ENCODE data around the gene JAK3. TPM values are rescaled to one million over a fixed set of nuclear protein-coding genes. Genes with fewer than 3 reads are reported as not detected.

JAK3 gene
- total and polyA plus RNA-seq, 2 experiments from 2014 or later: 3.0 to 3.2 TPM

DNA sequence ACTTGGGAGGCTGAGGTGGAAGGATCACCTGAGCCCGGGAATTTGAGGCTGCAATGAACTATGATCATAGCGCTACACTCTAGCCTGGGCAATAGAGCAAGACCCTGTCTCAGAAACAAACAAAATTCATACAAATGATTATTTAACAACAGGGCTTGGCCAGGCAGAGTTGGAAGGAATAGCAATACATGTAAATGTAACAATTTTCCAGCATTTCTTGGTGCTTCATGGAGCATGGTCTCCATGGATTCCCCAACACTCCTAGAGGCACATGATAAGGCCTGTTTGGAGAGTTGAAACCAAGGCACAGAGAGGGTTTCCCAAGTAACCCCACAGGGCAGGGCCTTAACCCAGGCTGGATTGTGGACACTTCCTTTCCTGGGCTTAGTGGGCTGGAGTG, 36.7 kb downstream of the JAK3 start:
- Histone ChIP-seq H3K27me3 (no peaks in the 10 kb centered on the region), H3K27ac (no peak overlapping the region), H3K9me2 (replicated peaks; ENCODE audit: insufficient read depth) (no peaks in the 10 kb centered on the region), H3K9me3 (ENCODE audit: low read depth) (no peaks in the 10 kb centered on the region), H3K4me3 (no peak overlapping the region), H4K20me1 (ENCODE audit: insufficient read depth, poor library complexity, severe bottlenecking) (no peaks in the 10 kb centered on the region), H3K4me2 (no peak overlapping the region), H2AFZ (no peak overlapping the region), H3K79me2 (no peaks in the 10 kb centered on the region), H3K36me3 (replicated peaks; ENCODE audit: insufficient read depth, low read depth) (no peaks in the 10 kb centered on the region), H3K4me1 (ENCODE audit: insufficient read depth) (no peaks in the 10 kb centered on the region)
- no peak for DNase-seq (ENCODE audit: low spot score)
- WGBS (ENCODE audit: low lambda C conversion rate, missing lambda C conversion rate): 100% methylated on average over 2 of the region's 2 CpGs
- TF ChIP-seq EZH2 (IDR thresholded peaks at IDR 0.05; ENCODE audit: borderline replicate concordance): no peak
- TF ChIP-seq, protein P1, sequence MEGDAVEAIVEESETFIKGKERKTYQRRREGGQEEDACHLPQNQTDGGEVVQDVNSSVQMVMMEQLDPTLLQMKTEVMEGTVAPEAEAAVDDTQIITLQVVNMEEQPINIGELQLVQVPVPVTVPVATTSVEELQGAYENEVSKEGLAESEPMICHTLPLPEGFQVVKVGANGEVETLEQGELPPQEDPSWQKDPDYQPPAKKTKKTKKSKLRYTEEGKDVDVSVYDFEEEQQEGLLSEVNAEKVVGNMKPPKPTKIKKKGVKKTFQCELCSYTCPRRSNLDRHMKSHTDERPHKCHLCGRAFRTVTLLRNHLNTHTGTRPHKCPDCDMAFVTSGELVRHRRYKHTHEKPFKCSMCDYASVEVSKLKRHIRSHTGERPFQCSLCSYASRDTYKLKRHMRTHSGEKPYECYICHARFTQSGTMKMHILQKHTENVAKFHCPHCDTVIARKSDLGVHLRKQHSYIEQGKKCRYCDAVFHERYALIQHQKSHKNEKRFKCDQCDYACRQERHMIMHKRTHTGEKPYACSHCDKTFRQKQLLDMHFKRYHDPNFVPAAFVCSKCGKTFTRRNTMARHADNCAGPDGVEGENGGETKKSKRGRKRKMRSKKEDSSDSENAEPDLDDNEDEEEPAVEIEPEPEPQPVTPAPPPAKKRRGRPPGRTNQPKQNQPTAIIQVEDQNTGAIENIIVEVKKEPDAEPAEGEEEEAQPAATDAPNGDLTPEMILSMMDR (IDR thresholded peaks at IDR 0.05; ENCODE audit: poor library complexity): no peak
- no peak for TF ChIP-seq EZH2phosphoT487 (IDR thresholded peaks at IDR 0.05; ENCODE audit: low read depth, severe bottlenecking, unreplicated experiment)

GRCh38 chr19:17807731-17808316, 40.0 kb downstream of the JAK3 start:
- Histone ChIP-seq H2AFZ (no peak overlapping the region), H3K27me3 (no peaks in the 10 kb centered on the region), H3K79me2 (no peaks in the 10 kb centered on the region), H3K4me3 (no peak overlapping the region), H3K4me1 (ENCODE audit: insufficient read depth) (no peaks in the 10 kb centered on the region), H3K9me2 (replicated peaks; ENCODE audit: insufficient read depth) (no peaks in the 10 kb centered on the region), H3K9me3 (ENCODE audit: low read depth) (no peaks in the 10 kb centered on the region), H3K4me2 (no peak overlapping the region), H3K36me3 (replicated peaks; ENCODE audit: insufficient read depth, low read depth) (no peaks in the 10 kb centered on the region), H4K20me1 (ENCODE audit: insufficient read depth, poor library complexity, severe bottlenecking) (no peaks in the 10 kb centered on the region), H3K27ac (no peak overlapping the region)
- WGBS (ENCODE audit: low lambda C conversion rate, missing lambda C conversion rate): 92% methylated on average over 26 of the region's 38 CpGs
- no peak for DNase-seq (ENCODE audit: low spot score)
- TF ChIP-seq, protein P1 (IDR thresholded peaks at IDR 0.05; ENCODE audit: poor library complexity): no peak
- TF ChIP-seq EZH2phosphoT487 (IDR thresholded peaks at IDR 0.05; ENCODE audit: low read depth, severe bottlenecking, unreplicated experiment) (no peak), EZH2 (IDR thresholded peaks at IDR 0.05; ENCODE audit: borderline replicate concordance) (no peak)

DNA sequence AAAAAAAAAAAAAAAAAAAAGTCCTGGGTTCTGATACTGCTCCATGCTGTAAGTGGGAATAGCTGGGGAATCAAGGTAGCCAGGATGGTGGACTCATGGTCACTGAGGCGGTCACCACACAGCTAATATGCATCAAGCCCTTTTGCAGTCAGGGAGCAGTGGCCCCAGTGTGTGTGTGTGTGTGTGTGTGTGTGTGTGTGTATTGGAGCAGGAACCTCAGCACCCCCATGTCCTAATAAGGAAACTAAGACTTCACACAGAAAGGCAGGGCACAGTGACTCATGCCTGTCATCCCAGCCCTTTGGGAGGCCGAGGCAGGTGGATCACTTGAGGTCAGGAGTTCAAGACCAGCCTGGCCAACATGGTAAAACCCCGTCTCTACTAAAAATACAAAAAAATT, 40.8 kb downstream of the JAK3 start:
- H4K20me1 ChIP-seq (ENCODE audit: insufficient read depth, poor library complexity, severe bottlenecking): no peaks in the 10 kb centered on the region
- H3K27me3 ChIP-seq: no peaks in the 10 kb centered on the region
- H3K9me3 ChIP-seq (ENCODE audit: low read depth): no peaks in the 10 kb centered on the region
- TF ChIP-seq EZH2phosphoT487 (IDR thresholded peaks at IDR 0.05; ENCODE audit: low read depth, severe bottlenecking, unreplicated experiment): no peak
- TF ChIP-seq EZH2 (IDR thresholded peaks at IDR 0.05; ENCODE audit: borderline replicate concordance): no peak
- TF ChIP-seq, protein P1 (IDR thresholded peaks at IDR 0.05; ENCODE audit: poor library complexity): no peak
- DNase-seq (ENCODE audit: low spot score): no peak
- H3K4me1 ChIP-seq (ENCODE audit: insufficient read depth): no peaks in the 10 kb centered on the region
- no peak overlapping the region for H3K27ac ChIP-seq
- no peak overlapping the region for H3K4me3 ChIP-seq
- no peaks in the 10 kb centered on the region for H3K36me3 ChIP-seq (replicated peaks; ENCODE audit: insufficient read depth, low read depth)
- H3K4me2 ChIP-seq: no peak overlapping the region
- no peak overlapping the region for H2AFZ ChIP-seq
- H3K9me2 ChIP-seq (replicated peaks; ENCODE audit: insufficient read depth): no peaks in the 10 kb centered on the region
- WGBS (ENCODE audit: low lambda C conversion rate, missing lambda C conversion rate): 73% methylated on average over 3 of the region's 3 CpGs
- no peaks in the 10 kb centered on the region for H3K79me2 ChIP-seq
